G401 (cell line): Measurements from ENCODE around the gene SND1. TPM values are rescaled to one million over a fixed set of nuclear protein-coding genes. Genes with fewer than 3 reads are reported as not detected.

Experiments
- DNase-seq: peaks from one replicate; pipeline ENCODE4 v3.0.0-alpha.2; 2015; ENCODE audit warnings: low spot score
- in situ Hi-C: cut with HindIII; loops from 2 replicates; pipeline ENCODE4 v1.10.0; 2016; ENCODE audit warnings: low sequenced_read_pairs, mixed read lengths
- total RNA-seq: library from RNA; depleted of rRNA; stranded (reverse); fragments of >200 nt; shearing (Covaris generic); gene quantifications from 2 replicates; pipeline ENCODE4 v1.2.3, GENCODE V29; 2014

SND1 gene
- total RNA-seq, 1 experiment from 2014 or later, result 98.0 TPM

DNA sequence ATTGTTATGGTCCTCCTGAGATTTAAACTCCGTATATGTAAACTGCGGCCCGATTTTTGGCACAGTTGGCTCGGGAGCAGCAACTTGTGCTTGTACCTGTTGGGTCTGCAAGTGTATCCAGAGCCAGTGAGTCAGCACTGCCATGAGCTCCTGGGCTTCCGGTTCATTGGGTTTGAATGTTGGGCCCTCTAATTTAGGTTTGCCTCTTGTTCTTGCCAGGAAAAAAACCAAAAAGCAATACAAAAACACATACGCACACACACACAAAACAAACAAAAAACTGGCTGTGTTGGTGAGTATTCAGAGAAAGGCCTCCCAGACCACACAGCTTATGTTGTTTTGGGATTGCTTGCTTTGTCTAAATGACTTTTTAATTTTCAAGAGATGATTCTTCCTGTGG, 26.3 kb downstream of the SND1 start:
- in situ Hi-C loops, result no loop called here
- peak; percentile 69 for DNase-seq

DNA sequence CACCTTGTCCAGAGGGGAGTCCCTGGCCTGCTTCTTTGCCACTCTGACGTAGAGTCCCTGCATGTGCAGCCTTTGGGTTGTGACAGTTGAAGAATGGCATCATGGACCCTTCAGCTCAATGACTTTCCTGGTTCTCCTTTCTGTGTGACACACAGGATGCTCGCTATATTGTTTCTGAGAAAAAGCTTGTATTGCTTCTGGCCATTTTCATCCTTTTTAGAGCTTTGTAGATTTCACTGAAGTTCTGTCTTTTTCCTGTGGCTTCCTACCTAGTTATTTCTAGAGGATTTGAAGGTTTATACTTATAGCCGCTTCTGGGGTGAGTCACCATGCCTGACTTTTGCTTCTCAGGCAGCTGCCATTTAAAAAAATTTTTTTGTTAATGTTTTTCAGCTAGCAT, 27.0 kb downstream of the SND1 start:
- in situ Hi-C loops, result no loop called here
- peak; percentile 30 for DNase-seq

DNA sequence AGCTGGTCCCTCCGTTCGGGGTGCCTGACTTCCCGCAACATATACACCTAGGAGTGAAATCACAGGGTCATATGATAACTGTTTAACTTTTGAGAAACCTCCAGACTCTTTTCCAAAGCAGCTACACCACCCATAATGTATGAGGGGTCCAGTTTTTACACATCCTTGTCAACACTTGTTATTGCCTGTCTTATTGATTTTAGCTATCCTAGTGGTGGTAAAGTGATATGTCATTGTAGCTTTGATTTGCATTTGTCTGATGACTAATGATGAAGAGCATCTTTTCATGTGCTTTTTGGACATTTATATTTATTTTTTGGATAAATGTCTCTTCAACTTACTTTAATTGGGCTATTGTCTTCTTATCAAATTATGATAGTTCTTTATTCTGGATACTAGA, 29.0 kb downstream of the SND1 start:
- in situ Hi-C loops, result no loop called here
- DNase-seq, result no peak

DNA sequence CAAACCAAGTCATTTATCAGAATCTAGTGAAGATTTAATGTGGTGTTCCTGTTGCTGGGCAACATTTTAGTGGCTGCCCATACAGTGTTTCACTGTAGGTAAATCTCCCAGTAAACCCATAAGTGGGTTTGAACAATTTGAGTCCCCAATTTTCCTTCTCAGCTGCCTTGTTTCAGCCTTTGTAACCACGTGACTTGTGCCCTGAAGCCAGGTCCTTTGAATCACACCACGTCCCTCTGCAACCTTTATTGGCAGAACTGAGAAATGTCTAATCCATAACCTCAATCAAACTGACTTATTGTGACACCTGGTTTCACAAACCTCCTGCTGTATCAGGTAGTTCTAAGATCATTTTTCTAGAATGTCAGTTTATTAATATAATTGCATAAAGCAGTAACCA, 30.1 kb downstream of the SND1 start:
- DNase-seq, result no peak
- in situ Hi-C loops, result no loop called here

DNA sequence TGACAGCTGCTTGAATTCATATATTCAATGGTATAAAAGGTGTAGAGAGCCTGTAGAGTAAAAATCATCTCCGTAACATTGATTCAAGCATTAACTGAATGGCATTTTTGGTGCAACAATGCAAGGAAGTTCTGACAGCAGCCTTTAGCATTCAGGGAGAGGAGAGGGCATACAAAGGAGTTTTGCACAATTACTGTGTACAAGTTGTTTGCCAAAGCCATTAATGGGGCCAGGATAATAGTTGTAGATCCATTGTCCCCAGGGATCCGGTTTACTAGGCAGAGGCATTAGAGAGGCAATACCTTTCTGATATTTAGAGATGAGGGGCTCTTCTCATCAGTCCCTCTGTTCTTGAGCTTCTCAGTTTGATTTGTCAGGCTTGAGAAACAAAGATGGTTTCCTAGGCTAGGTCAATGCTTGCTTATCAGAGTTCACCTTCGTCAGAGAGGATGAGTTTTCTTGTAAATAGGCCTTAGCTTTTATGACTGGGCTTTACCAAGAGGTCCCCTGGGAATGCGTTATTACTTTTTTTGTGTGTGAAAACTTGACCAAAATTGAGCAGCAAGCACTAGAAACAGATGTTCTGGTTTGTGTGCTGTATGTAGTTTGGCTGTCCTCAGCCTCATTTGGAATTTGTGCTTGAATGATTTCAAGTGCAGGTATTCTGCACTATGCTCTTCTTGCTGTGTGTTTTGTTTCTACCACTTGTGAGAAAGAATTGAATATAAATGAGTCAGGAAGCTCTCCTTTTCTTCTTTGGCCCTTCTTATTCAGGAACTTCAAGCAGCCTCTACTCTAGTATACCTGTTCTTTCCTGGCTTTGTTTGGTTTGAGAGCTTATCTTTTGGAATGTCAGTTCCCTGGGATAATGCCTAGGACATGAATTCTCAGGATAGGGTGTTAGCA, 32.0 kb downstream of the SND1 start:
- in situ Hi-C loops, result no loop called here
- DNase-seq, result no peak

DNA sequence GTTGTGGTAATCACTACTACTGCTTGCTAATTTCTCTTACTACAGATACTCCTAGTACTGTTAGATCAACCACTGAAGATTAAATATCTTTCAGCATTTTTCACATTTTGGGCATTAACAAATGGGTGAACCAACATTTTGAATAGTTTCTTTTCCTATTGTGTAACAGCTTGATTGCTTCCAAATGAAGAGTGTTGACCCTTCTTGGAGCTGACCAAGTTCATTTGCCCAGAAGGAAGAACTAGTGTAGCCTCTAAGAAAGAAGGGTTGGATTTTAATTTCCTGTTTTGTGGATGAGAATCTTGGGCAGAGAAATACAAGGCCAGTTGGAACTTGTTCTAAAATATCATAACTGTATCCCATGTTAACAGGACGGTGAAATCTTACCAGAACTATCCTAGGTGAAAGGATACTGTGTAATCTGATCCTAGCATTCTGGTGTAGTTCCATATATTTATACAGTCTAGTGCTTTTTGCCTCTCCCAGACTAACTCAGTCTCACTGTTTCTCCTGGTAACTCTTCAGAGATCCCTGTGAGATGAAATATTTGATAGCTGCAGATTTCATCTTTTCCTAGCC, 37.3 kb downstream of the SND1 start:
- in situ Hi-C loops, result no loop called here
- DNase-seq, result no peak

DNA sequence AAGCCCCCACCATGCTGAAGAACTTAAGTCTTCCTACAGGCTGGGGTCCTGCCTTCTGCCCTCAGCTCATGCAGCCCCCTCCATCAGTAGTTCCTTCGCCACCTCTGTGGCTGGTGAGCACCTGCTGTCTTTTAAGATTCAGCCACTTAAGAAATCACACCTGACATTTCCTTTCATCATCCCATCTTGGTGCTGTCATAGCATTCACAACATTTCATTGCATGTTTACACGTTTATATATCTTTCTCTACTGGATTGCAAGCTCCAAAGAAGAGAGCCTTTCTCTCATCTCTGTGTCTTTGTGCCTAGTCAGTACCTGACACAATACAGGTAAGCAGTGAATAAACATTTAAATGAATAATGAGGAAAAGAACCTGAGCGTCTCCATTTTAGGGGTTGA, 38.3 kb downstream of the SND1 start:
- DNase-seq, result no peak
- in situ Hi-C loops, result no loop called here

DNA sequence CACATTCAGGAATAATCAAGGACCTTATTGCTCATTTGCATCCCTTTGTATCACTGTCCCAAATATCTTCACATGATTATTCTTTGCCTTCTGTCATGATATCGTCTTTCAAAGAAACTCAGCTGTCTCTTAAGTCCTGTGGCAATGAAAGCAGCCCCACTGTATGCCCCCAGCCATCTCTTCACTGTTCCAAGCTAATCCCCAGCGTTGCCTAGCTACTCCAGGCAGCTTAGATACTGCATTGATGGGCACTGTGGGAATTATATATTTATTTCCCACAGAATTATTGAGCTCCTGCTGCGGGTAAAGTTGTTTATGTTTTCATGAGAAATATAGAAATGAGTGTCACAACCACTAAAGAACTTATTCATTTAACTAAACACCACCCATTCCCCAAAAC, 38.8 kb downstream of the SND1 start:
- no peak for DNase-seq
- in situ Hi-C loops, result no loop called here

DNA sequence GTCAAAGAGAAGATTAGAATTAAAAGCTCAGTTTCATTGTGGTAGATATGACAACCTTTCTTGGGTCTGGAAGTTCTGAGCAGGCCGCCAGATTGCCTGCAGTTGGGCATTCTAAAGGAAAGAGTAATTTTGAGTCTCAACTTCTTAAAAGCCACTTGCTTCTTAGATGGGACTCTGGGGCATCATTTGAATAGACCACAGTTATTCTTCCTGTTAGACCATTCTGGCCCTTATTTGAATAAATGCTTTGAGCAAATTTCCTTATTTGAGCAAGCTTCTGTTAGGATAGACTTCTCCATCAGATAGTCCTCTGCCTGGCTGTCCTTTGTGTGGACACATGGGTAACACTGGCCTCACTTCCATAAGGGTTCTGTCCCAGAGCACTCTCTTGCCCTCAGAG, 40.2 kb downstream of the SND1 start:
- in situ Hi-C loops, result no loop called here

DNA sequence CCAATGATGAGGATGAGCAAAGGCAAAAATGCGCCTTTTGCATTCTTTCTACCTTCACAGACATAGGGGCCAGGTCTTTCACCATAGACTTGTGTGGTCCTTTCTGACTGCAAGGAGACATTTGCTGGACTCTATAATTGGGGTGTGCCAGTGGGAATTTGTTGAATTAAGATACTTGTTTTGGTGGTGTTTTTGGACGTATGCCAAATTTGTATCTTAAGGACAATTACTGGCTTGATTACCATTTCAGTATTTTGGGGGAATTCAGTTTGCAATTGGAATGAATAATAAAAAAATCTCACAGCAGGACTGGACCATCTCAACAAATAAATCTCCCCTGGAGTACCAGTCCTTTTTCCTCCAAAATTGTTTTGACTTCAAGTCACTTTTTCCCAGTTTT, 47.9 kb downstream of the SND1 start:
- DNase-seq, result no peak
- in situ Hi-C loops, result loop anchor here (25.0 kb wide), 1 partner anchor 512 kb away; no protein-coding TSS in a partner anchor

More for the DNA sequence above, 40.2 kb downstream of the SND1 start:
- DNase-seq, result no peak

DNA sequence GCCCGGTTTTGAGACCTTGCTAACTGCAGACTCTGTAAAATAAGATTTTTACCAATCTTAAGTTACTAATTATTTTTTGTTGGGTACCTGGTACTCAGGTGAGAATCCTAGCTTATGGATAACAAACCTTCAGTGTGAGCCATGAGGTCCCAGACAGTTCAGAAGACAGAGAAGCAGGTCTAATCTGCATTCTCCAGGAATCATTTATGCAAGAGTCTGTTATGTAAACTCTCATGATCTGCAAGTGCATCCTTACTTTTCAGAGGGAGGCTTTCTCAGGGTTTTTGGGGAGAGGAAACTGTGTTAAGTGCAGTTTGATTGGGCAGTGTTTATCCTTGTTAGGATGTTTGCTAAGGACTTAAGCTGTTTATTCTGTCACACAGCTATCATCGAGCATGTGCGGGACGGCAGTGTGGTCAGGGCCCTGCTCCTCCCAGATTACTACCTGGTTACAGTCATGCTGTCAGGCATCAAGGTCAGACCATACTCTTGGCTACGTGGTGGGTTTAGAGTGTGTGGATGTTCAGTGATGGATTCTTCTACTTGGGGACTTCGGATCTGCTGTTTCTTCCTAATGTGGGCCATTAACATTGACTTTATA, 50.2 kb downstream of the SND1 start:
- DNase-seq, result no peak
- in situ Hi-C loops, result loop anchor here (25.0 kb wide), 1 partner anchor 510 kb away; no protein-coding TSS in a partner anchor

DNA sequence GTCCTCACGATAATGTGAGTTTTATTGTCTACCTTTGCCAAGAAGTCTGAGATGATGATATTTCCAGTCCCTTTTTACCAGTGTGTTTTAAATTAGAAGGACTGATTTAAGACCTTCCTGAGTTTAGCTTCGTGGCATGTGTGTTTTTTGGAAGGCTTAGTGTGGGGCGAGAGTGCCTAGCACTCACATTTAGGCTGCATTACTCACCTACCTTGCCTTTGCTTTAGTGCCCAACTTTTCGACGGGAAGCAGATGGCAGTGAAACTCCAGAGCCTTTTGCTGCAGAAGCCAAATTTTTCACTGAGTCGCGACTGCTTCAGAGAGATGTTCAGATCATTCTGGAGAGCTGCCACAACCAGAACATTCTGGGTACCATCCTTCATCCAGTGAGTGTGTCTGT, 50.9 kb downstream of the SND1 start:
- in situ Hi-C loops, result loop anchor here (25.0 kb wide), 1 partner anchor 509 kb away; no protein-coding TSS in a partner anchor

DNA sequence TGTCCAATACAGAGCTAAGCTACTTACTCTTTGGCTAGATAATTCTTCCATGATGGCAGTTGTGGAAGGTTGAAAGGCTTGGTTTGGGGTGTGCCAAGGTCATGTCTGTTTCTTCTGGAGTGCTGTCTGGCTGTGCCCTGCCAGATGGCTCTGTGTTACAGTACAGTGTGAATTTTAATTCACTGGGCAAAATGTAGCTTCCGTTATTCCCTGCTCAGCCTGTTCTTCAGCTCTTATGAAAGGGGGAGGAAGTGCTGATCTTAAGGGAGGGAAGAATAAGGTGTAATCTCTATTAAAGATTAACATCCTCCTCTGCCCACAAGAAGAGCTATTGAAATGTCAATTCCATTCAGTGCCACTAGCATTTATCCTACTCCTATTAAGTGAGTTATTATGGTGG, 52.2 kb downstream of the SND1 start:
- in situ Hi-C loops, result loop anchor here (25.0 kb wide), 1 partner anchor 508 kb away; no protein-coding TSS in a partner anchor
- DNase-seq, result peak; percentile 94

More for the DNA sequence above, 50.9 kb downstream of the SND1 start:
- peak; percentile 35 for DNase-seq

DNA sequence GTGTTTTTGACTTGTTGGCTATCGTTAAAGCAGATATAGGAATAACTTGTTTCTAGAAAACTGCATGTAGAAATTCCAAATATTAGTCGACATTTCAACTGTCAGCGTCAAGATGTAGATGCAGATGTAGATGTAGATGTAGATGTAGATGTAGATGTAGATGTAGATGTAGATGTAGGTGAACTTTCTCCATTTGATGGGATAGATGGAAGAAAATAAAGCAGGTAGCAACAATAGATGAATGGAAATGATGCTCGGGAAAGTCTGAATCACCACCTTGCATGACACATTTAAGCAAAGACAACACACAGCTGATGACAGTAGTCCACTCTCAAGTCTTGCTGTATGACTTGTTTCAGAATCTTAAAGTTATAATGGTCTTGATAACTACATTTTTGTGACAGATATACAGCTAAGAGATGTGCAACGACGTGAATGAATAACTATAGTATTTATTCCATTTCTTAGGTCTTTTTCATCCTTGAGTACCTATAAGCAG, 53.5 kb downstream of the SND1 start:
- in situ Hi-C loops, result loop anchor here (25.0 kb wide), 1 partner anchor 507 kb away; no protein-coding TSS in a partner anchor
- no peak for DNase-seq

DNA sequence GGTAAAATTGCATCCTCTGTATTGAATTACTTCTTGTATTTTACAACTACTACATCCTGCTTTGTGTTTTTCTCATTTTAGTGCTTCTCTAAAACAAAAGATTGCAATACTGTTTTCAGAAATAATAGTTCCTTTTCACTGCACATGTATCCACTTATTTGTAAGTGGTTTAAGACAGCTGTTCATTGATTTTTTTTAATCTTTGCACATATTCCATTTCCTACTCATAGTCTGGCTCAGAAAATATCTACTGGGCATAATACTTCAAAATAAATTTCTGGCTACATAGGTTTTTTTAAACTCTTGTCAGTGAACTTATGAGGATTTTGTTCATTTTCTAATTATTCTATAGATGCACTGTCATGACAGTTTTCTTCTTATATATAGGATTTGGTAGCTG, 54.8 kb downstream of the SND1 start:
- in situ Hi-C loops, result loop anchor here (25.0 kb wide), 1 partner anchor 506 kb away; no protein-coding TSS in a partner anchor
- DNase-seq, result no peak

DNA sequence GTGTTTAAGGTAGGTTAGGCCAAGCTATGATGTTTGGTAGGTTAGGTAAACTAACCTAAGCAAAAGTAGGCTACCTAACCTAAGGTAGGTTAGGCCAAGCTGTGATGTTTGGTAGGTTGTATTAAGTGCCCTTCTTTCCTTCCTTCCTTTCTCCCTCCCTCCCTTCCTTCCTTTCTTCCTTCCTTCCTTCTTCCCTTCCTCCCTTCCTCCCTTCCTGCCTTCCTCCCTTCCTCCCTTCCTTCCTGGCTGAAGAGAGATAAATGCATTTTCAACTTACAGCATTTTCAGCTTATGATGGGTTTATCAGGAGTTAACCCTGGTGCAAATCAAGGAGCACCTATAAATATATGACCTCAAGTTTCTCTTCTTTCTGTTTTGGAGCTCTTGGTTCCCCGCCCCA, 56.2 kb downstream of the SND1 start:
- in situ Hi-C loops, result loop anchor here (25.0 kb wide), 1 partner anchor 504 kb away; no protein-coding TSS in a partner anchor
- DNase-seq, result no peak

DNA sequence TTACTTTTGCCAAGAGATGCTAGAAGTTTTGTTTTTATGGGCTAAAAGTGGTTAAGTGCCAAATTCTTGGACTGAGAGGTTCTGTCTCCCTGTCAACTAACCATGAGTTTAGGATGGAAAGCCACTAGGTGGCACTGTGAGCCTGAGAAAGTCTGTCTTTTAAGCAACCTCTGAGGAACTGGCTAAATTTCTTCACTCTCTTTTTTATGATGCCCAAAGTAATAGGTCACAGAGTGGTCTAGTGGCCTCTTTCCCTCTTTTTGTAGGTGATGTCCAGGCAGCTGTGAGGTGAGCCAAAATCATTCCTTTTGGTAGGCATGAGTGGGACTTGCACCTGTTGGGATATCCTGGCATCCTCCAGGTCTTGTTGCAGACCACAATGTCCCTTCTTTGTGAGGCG, 56.8 kb downstream of the SND1 start:
- in situ Hi-C loops, result loop anchor here (25.0 kb wide), 1 partner anchor 504 kb away; no protein-coding TSS in a partner anchor

DNA sequence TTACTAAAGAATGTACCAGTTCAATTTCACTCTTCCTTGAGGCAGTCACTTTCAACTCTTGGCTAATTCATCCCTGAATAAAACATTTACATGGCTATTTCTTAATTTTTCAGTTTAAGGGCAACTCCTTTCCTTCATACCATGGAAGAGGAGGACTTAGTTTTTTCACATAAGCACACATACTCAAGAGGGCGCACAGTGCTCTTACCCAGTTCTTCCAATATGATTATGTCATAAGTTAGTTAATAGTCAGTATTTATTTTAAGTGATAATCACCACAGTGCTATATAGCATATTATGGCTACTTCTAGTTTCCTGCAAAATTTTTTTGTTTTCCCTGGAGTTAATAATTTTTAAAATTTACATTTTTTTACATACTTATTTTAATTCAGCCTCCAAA, 58.6 kb downstream of the SND1 start:
- in situ Hi-C loops, result loop anchor here (25.0 kb wide), 1 partner anchor 502 kb away; no protein-coding TSS in a partner anchor
- DNase-seq, result no peak

More for the DNA sequence above, 56.8 kb downstream of the SND1 start:
- DNase-seq, result peak; percentile 96

DNA sequence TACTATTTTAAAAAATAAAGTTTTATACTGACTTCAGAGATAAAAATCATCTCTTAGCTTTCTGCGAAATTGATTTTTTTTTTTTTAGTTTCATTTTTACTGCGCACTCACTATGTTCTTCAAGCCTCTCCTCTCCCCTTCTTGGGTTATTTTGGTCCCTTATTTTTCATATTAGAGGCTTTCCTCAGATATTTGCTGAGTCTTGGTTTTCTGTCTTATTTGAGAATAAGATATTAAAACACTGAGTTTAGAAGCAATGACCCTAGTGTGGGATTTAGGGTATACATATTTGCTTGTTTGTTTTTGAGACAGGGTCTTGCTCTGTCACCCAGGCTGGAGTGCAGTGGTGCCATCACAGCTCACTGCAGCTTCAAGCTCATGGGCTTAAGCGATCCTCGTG, 59.9 kb downstream of the SND1 start:
- in situ Hi-C loops, result loop anchor here (25.0 kb wide), 1 partner anchor 500 kb away; no protein-coding TSS in a partner anchor
- DNase-seq, result no peak
